HG02610 (cell line): Measurements from ENCODE around the gene SP5.
A peak's percentile ranks its signal among the peaks of the same experiment; 100 is the strongest.
"Not testable (repeated sequence)": the region's sequence is repeated elsewhere in the genome, so short reads cannot be mapped to it uniquely, and the experiment has no call there.

Experiments
- ATAC-seq: cut with Tn5 transposase; IDR thresholded peaks from one replicate; pipeline ENCODE4 v1.9.1; 2021; ENCODE audit warnings: mild to moderate bottlenecking, moderate library complexity; ENCODE audit not compliant: unreplicated experiment

The SP5 gene

DNA sequence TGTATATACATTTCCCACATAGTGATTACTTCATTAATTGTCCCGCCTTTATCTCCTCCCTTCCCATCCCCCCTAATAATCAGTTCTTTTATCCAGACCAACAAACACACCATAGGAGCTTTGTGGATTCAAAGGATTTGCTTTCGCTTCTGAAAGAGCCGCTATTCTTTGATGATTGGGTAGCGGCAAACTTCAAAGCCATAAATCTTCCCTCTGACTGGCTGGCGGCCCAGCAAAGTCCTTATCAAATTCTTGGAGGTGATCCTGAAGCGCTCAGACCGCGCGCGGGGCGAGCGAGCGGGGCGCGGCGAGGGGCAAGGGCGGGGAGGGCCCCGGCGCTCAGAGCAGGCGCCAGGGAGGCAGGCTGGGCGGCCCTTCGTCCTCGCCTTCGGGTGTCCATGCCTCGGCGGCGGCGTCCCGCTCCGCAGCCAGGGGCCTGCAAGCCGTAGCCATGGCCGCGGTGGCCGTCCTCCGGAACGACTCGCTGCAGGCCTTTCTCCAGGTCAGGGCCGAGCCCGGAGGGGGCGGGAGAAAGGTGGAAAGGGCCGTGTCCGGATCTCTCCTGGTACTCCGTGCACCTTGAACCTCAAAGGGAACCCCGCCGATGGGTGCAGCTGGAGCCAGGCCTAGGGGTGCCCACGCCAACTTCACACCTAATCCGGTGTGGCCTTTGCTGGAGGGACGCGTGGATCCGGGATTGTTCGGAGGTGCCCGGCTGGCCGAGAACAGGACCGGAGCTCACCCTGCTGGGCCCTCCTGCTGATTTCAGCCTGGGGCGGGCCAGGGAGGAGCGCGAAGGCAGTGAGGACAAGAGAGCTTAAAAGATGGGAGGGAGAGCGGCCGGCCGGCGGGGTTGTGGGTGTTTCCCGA is at the start of gene SP5:
Gene SP5, plus strand, starts transcription at position 276 of the 870 bp plus-strand sequence. Its CDS starts 176 bp downstream, at position 452.
- ATAC-seq: no peak

DNA sequence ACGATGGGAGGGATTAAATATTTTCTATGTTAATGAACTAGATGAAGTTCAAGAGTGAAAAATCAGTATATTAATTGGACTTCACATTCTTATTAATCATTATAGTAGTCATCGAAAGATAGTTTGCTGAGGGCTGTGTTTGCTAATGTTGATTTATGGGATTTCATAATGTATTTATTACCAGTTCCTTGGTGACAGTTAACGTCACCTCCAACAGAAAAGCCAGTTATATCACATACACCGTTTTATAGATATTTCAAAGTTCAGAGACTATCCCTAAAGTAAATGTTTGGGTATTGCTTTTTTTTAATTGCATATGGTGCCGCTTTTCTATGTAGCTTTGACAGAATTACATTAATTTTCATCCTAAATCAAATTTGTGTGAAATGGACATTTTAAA is 49.4 kb upstream of the SP5 start:
- ATAC-seq: no peak

DNA sequence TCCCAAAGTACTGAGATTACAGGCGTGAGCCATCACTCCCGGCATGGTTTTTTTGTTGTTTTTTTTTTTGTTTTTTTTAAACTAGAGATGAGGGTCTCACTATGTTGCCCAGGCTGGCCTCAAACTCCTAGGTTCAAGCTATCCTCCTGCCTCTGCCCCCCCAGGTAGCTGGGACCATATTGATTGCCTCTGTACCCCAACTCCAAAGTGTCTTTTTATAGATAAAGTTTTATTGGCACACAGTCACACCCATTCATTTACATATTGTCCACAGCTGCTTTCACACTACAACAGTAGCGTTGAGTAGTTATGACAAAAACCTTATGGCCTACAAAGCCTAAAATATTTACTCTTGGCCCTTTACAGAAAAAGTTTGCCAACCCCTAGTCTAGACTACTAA is 45.2 kb upstream of the SP5 start:
- no peak for ATAC-seq

DNA sequence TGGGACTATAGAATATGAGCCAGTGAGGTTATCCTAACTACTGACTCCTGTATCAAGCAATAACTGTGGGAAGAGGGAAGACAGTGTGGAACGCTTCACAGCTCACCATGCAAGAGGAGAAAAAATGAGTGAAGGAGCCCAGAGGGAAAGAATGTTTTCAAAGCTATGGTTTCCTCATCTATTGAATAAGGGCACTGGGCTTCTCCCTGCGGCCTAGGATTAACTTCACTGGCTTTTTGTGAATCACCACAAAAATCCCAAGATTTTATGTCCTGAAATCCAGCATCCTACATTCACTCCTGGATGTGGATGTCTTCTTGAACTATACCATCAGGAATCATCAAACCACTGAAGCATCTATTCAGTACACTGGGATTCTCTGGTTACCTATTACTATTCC is 44.5 kb upstream of the SP5 start:
- no peak for ATAC-seq

DNA sequence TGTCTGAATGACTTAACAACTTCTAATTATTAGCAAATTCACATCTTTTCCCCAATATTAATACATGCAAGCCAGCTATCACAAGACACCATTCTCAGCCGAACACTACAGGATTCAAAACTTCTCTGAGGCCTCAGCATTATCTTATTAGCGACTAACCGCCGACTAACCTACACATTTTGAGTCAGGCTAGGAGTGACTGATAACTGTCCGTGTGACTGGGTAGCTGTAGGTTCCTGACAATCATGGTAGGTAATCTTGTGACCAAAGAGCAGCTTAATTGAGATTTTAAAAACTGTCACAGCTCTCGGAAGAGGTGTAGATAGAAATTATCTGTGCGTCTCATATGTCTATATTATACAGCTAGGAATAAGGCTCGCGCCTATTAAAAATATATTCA is 44.1 kb upstream of the SP5 start:
- ATAC-seq: no peak

DNA sequence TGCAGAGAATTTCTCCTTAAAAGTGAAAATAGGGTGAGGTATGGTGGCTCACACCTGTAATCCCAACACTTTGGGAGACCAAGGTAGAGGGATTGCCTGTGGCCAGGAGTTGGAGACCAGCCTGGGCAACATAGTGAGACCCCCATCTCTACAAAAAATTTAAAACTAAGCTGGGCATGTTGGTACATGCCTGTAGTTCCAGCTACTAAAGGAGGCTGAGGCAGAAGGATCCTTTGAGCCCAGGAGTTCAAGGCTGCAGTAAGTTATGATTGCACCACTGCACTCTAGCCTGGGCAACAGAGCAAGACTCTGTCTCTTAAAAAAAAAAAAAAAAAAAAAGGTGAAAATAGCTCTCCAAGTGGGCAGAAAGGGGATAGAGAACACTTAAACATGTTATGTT is 40.9 kb upstream of the SP5 start:
- ATAC-seq: not testable (repeated sequence)

DNA sequence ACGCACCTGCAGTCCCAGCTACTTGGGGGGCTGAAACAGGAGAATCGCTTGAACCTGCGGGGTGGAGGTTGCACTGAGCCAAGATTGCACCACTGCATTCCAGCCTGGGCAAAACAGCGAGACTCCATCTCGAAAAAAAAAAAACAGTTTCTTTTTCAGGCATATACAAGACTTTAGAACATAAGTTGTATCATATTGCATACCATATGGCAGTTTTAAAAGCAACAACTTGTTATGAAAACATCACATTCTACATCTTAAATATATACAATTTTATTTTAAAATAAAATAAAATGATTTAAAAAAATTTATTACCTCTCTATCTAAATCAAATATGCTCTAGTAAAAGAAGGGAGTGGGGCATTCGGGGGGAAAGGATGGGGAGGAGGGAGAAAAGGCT is 39.4 kb upstream of the SP5 start:
- ATAC-seq: no peak

DNA sequence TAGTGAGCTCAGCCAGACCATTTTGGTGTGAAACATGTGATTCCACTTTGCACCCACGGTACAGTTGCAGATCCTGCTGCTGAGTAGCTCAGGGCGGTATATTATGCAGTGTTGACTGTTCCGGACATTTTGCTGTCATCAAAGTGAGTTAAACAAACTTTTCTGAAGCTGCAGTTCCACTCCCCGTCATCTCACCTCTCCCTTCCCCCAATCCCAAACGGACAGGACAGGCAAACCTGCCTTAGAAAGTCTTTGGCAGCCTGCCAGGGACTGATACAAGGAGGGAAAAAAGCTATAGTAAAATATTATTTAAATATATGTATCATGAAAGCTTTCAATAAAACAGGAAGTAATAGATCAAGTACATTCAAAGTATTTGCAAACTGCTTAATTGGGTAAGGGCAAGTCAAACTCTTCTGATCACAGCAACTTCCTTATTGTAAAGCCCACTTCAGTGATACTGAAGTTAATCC is 35.5 kb upstream of the SP5 start:
- ATAC-seq: no peak

DNA sequence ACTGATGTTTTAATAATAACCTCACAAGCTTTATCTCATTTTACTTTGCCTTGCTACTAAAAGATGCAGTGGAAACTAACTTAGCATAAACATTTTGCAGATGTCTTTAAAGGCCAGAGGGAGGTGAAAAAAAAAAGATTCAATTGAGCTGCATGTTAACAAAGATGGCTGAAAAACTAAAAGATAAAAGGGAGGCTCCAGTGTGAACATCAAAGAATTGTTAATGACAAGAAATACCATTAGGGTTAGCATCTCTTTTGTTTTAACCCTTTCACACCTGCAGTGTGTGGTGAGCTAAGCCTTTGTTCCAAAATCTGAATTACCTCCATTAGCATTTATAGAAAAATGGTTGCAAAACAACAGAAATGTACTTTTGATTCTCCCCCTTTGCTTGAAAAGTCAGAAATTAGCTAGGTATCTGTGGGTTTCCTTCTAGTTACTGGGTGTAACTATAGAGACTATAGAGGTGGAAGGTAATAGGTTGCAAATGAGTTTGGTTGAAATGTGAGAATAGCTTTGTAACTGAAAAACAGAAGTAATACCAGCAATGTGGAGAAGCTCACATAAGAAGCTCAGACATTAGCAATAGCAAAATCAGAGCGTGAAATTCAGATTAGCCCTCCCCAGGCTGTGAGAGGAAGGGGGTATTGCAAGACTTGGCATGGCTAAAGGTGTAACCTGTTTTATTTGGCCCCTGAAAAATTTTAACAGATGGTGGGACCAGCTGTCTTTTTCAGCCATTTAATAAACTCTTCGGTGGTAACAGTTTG is 34.8 kb upstream of the SP5 start:
- ATAC-seq: peak; percentile 82

DNA sequence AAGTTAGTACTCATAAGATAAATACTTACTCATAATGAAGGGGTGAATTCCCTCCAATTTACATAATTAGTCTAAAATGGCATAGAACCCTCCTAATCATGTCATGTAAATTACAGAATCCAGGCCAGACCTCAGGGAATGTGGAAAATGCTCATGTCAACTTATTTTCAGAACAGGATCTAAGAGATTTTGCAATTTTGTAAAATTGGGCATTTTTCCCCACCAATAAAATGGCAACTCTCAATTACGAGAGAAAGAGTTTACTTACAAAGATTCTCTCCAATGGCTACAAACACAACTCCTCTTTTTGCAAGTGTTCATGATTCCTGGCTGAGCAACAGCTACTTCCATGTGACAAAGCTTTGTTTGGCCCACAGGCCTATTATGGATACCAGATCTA is 33.8 kb upstream of the SP5 start:
- no peak for ATAC-seq

DNA sequence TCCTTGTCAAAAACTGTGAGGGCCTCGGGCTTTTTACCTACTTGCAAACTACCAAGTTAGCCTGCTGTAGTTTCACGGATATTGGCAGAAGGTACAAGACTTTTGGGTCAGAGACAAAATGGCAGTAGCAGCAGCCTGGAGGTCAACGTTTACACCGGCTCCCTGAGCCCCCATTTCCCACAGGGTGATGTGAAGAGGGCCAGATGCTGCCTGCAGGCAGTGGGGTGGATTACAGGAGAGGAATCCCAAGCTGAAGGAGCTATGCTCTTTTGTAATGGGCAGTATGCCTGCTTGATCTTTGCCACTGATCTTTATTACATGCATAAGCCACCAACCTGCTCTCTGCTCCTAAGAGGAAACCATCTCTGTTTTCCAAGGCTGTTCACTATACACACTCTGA is 29.5 kb upstream of the SP5 start:
- ATAC-seq: no peak

DNA sequence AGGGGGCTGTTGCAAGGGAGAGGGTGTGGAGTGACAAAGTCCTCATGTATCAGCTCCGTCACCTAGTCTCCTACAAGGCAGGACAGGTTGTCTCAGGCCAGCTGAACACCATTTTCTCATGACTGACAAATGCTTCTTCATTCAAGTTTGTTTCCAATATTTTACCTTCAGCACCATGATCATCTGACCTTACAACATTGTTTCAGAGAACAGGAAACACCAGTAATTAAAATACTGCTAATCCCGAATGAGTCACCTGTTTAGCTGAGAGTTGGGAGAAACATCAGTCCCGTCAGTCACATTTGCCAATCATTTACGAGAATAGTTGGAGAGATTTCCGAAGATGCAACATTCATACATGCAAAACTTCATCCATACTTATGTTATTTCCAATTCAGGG is 25.7 kb upstream of the SP5 start:
- no peak for ATAC-seq

DNA sequence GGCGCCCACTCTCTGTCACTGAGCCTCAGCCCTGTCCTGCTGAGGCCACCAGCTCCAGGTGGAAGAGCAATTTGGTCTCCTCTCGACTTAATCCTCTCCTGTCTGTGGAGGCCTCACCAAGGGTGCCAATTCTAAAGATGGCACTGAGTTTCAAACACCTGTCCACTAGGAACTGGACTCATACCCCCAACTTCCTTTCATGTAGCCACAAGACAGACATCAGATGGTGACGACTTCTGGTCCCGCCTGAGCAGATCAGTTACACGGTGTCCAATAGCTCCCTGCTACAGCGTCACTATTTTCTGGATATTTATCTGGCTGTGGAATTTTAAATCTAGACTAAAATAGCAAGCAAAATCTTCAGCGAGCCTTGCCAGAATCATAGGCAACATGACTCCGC is 24.5 kb upstream of the SP5 start:
- no peak for ATAC-seq

DNA sequence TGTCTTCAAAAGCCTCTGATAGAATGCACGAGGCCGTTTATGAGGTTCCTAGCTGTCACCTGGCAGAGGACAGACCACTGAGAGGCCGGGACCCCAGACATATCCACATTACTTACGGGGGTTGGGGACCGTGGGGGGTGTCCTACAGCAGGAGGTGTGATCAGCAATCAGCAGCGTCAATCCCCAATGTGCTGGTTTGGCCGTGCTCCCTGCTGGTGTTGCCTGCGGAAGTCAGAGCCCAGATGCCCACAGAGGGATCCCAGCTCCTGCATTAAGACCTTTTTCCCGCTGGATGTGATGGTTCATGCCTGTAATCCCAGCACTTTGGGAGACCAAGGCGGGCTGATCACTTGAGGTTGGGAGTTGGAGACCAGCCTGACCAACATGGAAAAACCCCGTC is 20.8 kb upstream of the SP5 start:
- ATAC-seq: no peak

DNA sequence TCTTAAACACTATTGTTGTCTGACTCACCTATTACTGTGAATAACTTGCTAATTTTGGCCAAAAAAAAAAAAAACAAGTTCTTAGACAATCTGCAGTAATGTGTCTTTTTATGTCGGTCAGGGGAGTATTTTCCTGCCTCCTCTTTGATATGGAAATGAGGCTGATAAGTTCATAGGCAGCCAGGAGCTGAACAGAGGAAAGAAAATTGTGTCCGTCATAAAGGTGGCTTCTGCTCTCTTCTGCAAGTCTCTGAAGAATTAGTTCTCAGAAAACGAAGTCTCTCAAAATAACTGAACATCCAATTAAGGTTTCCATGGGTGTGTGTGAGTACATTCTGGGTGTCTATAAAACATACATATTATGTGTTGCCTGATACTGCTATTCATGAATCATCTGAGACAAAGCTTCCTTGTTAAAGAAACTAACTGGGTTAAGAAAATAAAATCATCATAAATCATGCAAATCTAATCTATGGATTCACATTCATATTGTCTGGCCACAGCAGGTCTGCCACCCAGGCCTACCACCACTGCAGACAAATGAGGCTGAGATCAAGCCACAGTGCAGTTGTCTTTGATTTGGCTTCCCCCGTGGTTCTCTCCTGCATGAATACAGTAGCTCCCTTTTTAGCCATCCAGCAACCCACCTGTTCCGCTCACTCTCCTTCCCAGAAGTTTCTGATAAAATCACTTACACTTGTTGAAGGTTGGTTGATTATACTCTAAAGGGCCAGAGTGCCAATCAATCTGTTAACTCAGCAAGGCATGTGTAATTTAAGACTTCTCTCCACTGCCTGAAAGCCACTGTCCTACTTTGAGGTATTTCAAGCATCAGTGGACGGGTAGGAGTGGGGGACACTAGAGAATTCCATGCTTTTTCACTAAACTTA is 19.4 kb upstream of the SP5 start:
- no peak for ATAC-seq

DNA sequence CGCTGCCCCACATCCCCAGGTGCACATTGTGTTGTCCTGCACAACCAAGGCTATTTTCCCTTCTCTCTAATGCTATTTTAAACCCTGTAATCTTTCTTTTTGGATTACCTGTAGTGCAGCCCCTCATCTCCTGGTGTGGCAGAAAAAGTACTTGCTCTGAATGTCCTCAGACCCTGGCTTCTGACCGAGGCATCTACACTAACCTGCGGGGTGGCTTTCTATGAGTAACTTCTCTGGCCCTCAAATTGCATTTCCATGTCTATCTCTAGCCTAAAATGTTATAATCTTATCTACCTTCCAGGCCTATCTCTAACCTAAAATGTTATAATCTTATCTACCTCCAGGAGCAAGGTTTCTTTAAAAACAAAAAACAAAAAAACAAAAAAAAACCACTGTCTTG is 18.2 kb upstream of the SP5 start:
- no peak for ATAC-seq

DNA sequence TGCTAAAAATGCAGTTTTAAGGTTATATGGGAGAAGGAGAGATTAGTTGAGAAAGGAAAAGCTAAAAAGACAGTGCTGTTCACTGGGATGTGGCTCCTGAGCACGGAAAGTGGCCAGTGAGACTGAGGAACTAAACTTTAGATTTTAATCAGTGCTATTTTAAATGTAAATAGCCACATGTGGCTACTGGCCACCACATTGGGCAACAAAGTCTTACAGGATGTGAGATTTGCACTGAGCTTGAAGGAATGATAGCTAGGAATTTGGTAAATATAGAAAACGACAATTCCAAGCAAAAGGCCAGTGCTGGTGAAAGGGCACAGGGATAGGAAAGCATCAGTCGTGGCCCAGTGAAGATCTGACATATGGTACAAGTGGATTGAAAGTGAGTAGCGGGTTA is 14.1 kb upstream of the SP5 start:
- no peak for ATAC-seq

DNA sequence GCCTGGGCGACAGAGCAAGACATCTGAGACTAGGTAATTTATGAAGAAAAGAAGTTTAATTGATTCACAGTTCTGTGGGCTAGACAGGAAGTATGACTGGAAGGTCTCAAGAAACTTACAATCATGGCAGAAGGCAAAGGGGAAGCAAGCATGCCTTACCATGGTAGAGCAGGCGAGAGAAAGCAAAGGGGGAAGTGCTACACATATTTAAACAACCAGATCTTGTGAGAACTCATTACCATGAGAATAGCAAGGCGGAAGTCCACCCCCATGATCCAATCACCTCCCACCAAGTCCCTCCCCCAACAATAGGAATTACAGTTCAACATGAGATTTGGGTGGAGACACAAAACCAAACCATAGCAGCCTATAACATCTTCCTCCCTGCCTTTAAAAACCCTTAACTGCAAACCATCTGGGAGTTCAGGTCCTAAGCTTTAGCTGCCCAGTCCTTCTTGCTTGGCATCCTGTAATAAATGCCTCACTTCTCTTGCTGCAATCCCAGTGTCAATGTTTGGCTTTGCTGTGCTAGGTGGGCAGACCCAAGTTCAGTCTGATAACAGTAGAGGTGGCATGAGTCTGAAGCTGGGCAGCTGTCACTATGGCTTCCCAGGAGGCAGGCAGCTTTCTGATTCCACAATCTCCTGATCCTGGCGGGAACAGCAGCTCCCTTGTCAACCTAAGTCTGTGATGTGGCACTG is 11.2 kb upstream of the SP5 start:
- no peak for ATAC-seq

DNA sequence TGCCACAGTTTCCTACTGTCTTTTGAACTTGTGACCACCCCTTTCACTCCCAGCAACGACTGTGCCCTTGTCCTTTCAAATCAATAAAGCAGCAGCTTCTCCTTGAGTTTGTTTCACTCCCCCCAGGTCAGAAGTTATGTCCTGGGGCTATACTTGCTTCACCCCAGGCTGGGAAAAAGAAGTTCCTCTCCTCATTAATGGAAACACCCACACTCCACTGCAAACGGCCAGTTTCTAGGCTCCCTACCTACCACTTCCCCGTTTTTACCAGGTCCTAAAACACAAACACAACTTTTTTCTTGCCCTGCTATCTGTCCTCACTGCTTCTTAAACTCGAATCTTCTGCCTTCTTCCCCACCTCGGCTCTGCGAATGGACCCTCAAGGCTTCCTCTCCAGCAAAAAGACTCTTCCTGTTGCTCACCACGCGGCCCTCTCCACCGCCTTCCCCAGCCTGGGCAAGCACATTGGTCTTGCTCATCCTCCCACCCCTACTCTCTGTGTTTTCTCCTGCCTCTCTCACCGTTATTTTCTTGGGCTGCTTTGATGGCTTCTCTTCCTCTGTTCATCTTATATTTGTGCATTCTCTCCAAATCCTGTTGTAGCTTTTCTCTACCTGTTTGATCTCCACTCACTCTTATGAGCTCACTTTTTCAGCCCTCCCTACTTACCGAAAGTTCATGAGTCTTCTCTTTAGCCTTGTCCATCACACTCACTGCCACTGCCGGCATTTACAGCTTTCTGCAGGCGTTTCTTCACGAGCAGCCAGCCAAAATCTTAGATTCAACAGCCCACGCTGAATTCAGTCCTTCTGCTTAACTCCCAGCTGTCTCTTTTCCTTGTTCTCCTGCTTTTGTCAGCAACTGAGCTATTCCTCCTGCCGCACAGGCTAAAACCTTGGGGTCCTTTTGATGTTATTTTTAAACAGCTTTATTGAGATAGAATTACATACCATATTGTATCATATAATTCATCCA is 7.0 kb upstream of the SP5 start:
- no peak for ATAC-seq
